Mesodermal cell (in vitro differentiated cells): ENCODE measurements around the gene AGBL1.

Experiments
- H3K27ac ChIP-seq: 2 replicates; pipeline ENCODE4 v1.7.0; 2013; ENCODE audit warnings: mild to moderate bottlenecking, low read depth, low read length, moderate library complexity; ENCODE audit not compliant: severe bottlenecking
- H3K36me3 ChIP-seq: 2 replicates; pipeline ENCODE4 v1.7.1; 2013; ENCODE audit warnings: mild to moderate bottlenecking, low read length, moderate library complexity; ENCODE audit not compliant: control insufficient read depth, insufficient read depth
- H3K4me1 ChIP-seq: one replicate; pipeline ENCODE4 v1.7.1; 2013; ENCODE audit warnings: mild to moderate bottlenecking, low read length; ENCODE audit not compliant: insufficient read depth, control insufficient read depth, poor library complexity, severe bottlenecking
- H3K4me3 ChIP-seq: 2 replicates; pipeline ENCODE4 v1.7.0; 2013; ENCODE audit warnings: low read length, control low read depth, mild to moderate bottlenecking; ENCODE audit not compliant: insufficient read depth, poor library complexity, severe bottlenecking; ENCODE audit errors: extremely low read depth
- H3K9me3 ChIP-seq: 2 replicates; pipeline ENCODE4 v1.7.1; 2013; ENCODE audit warnings: mild to moderate bottlenecking, low read length, moderate library complexity; ENCODE audit not compliant: control insufficient read depth
- WGBS, 2 experiments: methylation state at CpG; one replicate each; pipeline ENCODE4 v1.1.5; 2013; ENCODE audit warnings: missing lambda C conversion rate in 2 of 2; ENCODE audit not compliant: insufficient coverage in 2 of 2; 5-methylcytosine and 5-hydroxymethylcytosine counted together

The AGBL1 gene

DNA sequence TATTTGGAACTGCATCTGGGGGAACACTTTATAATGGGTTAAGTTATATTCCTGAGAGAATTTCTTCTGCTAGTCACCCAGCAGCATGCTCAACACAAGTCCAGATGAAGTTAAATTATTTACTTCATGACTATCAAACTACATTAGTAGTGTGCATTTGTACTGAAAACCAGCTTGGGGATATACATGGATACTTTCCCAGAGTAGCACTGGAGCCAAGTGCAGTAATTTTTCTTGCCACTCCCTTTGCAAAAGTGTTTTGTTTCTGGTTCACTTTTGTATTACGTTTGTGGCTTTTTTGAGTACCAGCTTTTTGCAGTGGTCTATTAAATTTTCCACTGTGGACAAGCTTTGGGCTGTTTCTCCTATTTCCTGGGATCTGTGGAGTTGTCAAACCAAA lies 243.0 kb downstream of the AGBL1 start:
- no peak overlapping the region for H3K4me3 ChIP-seq
- 80% methylated on average over 1 of the region's 1 CpG; no CpG with 5 or more reads in 1 of the 2 experiments for WGBS, 2 experiments
- H3K4me1 ChIP-seq: peaks cover 2% of the 10 kb centered on the region

DNA sequence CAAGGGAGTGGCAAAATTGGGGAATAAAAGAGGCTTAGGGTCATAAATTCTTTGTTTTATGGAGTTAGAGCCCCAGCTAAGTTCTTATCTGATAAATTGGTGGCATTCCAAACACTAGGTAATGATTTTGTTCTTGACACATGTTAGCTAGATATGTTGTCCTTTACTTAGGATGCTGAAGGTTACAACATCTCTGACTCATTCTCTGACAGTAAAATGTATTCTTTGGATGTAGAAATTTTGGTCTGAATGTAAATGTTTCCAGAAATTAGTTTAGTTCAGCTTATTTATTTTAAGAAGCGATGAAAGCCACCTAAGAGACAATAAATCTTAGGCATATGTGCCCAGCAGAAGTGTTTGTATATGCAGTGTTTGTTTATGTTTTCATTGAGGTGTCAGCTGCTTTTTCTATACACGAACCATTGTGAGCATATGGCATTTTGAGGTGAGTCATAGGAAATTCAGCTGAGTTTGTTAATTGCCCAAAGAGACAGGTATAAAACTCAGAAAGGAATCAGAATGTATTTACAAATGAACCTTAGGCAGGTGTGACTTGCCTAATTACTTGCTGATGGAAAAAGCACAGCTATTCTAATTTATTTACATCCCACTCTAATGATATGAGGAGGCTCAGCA lies 247.7 kb downstream of the AGBL1 start:
- H3K4me1 ChIP-seq: no peaks in the 10 kb centered on the region
- H3K27ac ChIP-seq: no peak overlapping the region
- 71 to 100% methylated on average over 1 to 2 of the region's 2 CpGs for WGBS, 2 experiments
- peaks cover 19% of the 10 kb centered on the region for H3K9me3 ChIP-seq
- no peak overlapping the region for H3K4me3 ChIP-seq
- no peaks in the 10 kb centered on the region for H3K36me3 ChIP-seq

More for the DNA sequence above, 243.0 kb downstream of the AGBL1 start:
- Histone ChIP-seq H3K9me3 (no peaks in the 10 kb centered on the region), H3K36me3 (no peaks in the 10 kb centered on the region), H3K27ac (no peak overlapping the region)

DNA sequence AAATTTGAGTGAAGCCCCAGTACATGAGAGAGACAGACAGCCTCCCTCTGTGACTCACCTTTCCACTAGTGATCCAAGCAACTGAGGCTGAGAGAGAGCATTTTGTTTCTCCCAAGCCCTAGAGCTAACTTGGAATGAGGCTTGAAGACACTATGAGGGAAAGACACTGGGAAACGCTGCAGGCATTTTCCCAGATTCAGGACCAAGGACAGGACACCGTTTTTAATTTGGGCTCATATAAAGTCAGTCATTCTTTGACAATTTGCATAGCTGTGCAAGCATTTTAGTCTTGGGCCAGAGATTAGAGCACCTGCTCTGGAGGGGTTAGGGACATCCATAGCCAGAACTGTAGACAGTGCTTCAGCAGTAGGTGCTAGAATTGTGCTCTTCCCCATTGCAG lies 249.0 kb downstream of the AGBL1 start:
- Histone ChIP-seq H3K27ac (no peak overlapping the region), H3K36me3 (no peaks in the 10 kb centered on the region), H3K9me3 (peaks cover 19% of the 10 kb centered on the region), H3K4me3 (no peak overlapping the region), H3K4me1 (no peaks in the 10 kb centered on the region)
- WGBS, 2 experiments: 78 to 79% methylated on average over 2 of the region's 2 CpGs

DNA sequence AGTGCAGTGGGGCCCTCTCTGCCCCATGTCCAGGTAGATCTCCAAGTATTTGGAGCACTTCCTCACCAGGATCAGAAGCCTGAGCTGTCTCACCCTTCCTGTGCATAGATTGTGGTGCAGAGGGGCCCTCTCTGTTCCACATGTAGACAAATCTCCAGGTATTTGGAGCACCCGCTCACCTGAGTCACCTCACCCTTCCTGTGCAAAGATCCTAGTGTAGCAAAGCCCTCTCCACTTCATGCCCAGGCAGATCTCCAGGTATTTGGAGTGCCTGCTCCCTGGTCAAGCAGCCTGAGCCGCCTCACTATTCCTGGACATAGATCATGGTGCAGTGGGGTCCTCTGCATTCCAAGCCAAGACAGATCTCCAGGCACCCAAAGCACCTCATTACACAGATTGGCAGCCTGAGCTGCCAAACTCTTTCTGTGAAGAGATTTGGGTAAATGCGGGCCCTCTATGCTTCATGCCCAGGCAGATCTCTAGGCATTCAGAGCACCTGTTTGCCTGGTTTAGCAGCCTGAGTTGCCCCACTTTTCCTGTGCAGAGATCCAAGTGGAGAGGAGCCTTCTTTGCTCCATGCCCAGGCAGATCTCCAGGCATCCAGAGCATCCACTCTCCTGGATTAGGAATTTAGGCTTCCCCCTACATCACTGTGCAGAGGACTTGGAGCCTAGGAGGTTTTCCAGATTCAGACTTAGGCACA lies 249.8 kb downstream of the AGBL1 start:
- 92 to 95% methylated on average over 2 to 3 of the region's 3 CpGs for WGBS, 2 experiments
- Histone ChIP-seq H3K4me3 (no peak overlapping the region), H3K4me1 (no peaks in the 10 kb centered on the region), H3K27ac (no peak overlapping the region), H3K9me3 (peaks cover 19% of the 10 kb centered on the region), H3K36me3 (no peaks in the 10 kb centered on the region)

DNA sequence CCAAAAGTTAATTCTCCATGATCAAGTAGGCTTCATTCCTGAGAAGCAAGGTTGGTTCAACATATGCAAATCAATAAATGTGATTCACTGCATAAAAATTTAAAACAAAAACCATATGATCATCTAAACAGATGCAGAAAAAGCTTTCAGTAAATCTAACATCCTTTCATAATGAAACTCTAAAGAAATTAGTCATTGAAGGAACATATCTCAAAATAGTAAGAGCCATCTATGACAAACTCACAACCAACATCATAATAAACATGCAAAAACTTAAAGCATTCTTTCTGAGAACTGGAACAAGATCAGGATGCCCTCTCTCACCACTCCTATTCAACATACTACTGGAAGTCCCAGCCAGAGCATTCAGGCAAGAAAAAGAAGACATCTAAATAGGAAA lies 254.1 kb downstream of the AGBL1 start:
- Histone ChIP-seq H3K9me3 (peaks cover 16% of the 10 kb centered on the region), H3K4me1 (no peaks in the 10 kb centered on the region), H3K36me3 (no peaks in the 10 kb centered on the region), H3K4me3 (no peak overlapping the region), H3K27ac (no peak overlapping the region)

DNA sequence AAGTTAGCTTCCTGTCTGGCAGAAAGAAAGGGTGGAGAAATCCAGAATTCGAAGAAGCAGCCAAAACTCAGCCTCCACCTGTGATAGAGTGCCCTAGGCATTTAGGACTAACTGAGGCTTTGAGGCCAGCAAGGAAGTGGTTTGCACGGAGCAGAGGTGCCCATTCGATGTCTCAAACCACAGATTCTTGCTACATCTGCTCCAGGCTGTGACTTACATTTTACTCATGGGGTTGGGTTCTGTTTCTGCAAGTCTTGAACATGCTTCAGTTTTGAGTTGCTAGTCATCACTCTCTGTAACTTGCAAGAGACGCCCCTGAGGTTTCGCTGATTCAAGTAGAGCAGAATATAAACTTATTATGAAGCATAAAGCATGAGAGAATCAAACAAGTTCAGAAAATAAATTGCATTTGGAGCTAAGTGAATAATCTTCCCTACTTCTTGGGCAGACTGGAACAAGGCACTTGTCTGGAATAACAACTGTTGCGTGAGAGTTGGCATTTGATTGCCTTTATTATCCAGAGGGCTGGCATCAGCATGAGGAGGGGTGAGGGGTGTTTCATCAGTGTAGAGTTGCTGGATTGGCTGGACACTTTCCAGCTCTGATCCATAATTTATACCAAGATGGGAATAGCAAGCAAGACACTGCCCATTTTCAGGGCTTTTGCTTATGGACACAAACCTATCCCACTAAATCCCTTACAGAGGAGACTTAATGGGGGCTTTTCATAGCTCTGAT lies 256.5 kb downstream of the AGBL1 start:
- Histone ChIP-seq H3K27ac (no peak overlapping the region), H3K36me3 (no peaks in the 10 kb centered on the region), H3K4me1 (no peaks in the 10 kb centered on the region), H3K4me3 (no peak overlapping the region), H3K9me3 (no peaks in the 10 kb centered on the region)
- WGBS, 2 experiments: 80 to 87% methylated on average over 4 to 6 of the region's 6 CpGs

DNA sequence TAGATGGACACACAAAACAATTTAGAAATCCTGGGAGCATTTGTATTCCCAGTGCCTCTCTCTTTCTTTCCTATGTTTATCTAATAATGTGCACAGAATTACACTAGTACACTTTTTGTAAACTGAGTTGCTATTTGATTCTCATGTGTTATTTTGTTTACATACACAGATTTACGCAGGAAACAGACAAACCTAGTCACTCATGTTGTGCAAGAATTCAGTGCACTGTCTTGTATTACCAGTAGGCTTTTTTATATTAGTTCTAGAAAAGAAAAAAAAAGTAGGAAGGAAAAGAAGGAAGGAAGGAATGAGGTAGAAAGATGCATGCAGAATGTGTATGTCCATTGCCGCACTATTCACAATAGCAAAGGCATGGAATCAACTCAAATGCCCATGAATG lies 257.4 kb downstream of the AGBL1 start:
- no peaks in the 10 kb centered on the region for H3K36me3 ChIP-seq
- no peak overlapping the region for H3K27ac ChIP-seq
- H3K4me1 ChIP-seq: no peaks in the 10 kb centered on the region
- no peaks in the 10 kb centered on the region for H3K9me3 ChIP-seq
- H3K4me3 ChIP-seq: no peak overlapping the region
- 100% methylated on average over 1 of the region's 2 CpGs for WGBS, 2 experiments

DNA sequence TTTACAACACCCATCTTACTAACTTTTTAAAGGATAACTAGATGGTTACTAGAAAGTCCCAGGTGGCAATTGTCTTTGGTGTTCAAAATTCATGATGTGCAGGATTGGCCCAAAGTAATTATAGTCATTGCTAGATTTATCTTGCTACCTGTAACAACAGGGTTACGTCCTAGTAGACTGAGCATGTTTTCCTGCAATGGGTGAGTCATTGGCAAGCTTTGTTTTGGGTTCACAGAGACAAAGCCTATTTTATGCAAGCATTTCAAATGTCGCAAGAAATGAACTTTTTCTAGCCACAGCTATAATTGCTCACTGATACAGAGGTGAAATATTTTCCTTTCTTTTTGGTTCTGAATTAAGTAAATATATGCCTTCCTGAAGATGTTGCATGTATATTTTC lies 267.6 kb downstream of the AGBL1 start:
- Histone ChIP-seq H3K4me1 (no peaks in the 10 kb centered on the region), H3K36me3 (no peaks in the 10 kb centered on the region), H3K4me3 (no peak overlapping the region), H3K27ac (no peak overlapping the region), H3K9me3 (no peaks in the 10 kb centered on the region)
- WGBS, 2 experiments: 80% methylated on average over 1 of the region's 2 CpGs; no CpG with 5 or more reads in 1 of the 2 experiments

DNA sequence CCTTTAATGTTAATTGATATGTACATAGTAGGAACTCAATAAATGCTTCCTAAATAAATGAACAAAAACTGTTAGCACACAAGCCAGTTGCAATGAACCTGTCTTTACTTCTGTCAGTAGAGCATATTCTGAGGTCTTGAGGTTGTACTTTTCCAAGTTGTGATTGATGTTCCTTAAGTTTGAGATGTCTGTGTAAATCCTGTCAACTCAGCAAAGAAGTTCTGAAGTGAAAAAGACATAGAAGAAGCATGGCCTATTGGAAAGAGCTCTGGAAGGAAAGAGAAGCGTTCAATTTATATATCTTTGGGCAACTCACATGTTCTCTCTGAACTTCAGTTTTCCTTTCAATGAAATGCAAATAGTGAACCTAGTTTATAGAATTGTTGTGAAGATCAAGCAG lies 269.9 kb downstream of the AGBL1 start:
- Histone ChIP-seq H3K4me1 (no peaks in the 10 kb centered on the region), H3K36me3 (no peaks in the 10 kb centered on the region), H3K9me3 (no peaks in the 10 kb centered on the region), H3K4me3 (no peak overlapping the region), H3K27ac (no peak overlapping the region)
- WGBS, 2 experiments: no CpG with 5 or more reads among the region's 1 CpG

DNA sequence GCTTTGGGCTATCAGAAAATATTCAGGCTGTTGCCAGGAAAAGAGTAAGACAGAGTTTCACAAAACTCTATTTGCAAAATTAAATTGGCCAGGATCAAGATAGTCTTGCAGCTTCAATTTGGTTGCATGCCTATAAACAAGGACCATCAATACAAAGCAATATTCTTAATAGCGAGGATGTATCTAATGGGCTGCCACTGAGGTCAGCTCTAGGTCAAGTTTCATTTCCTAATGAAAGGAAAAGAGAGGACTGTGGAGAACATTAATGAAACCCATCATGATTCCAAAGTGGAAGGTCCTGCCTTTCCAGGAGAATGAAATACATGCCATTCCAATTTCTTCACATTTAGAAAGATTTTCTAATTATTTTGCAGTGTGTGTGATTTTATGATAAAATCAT lies 273.5 kb downstream of the AGBL1 start:
- Histone ChIP-seq H3K9me3 (no peaks in the 10 kb centered on the region), H3K4me1 (no peaks in the 10 kb centered on the region), H3K36me3 (no peaks in the 10 kb centered on the region), H3K27ac (no peak overlapping the region), H3K4me3 (no peak overlapping the region)
- no CpG with 5 or more reads among the region's 1 CpG for WGBS, 2 experiments

DNA sequence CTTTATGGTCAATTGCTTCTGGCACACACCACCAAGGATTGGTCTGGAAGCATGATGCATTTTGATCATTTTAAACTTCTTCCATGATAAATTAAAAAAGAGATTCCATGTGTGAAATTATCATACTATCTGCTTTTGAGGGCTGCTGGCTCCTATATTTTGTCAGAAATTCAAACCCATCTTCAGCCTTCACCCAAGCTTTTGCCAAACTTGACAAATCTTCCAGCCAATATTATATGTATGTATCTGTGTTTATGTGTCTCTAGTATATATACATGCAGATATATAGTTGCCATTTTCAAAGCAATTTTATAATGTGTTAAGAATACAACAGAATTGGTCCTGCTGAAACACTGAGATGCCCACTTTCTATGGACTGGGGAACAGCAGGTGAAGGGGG lies 275.7 kb downstream of the AGBL1 start:
- Histone ChIP-seq H3K4me1 (no peaks in the 10 kb centered on the region), H3K36me3 (no peaks in the 10 kb centered on the region), H3K4me3 (no peak overlapping the region), H3K9me3 (no peaks in the 10 kb centered on the region), H3K27ac (no peak overlapping the region)
